H1 (cell line): Measurements from ENCODE around the gene SPTSSA. TPM values are rescaled to one million over a fixed set of nuclear protein-coding genes. Genes with fewer than 3 reads are reported as not detected.

Source experiments
- CTCF ChIA-PET: fragments of 300-600 bp; sonication (Branson Sonifier 250); formaldehyde crosslinking; loops from one replicate; lab custom pipeline; 2021; ENCODE audit not compliant: partially characterized antibody; lab: Charles Lee
- POLR2A ChIA-PET: fragments of 300-600 bp; sonication (Branson Sonifier 250); formaldehyde crosslinking; loops from one replicate; lab custom pipeline; 2021; ENCODE audit warnings: inconsistent platforms; ENCODE audit not compliant: partially characterized antibody; lab: Charles Lee
- DNase-seq, 2 experiments: peaks; one replicate each; pipeline versions ENCODE4 v3.0.0 to v3.0.0-alpha.2; 2010 to 2022; ENCODE audit warnings: low spot score in 2 of 2, low read depth in 1 of 2, mixed read lengths in 1 of 2
- FAIRE-seq: peaks from 2 replicates; lab custom pipeline; 2011; peaks lifted over from hg19 to GRCh38; lab: Jason Lieb, UNC
- H2AFZ ChIP-seq: 2 replicates; pipeline ENCODE4 v1.8.1; 2012; ENCODE audit warnings: low read length, inconsistent platforms
- H2AK5ac ChIP-seq: 2 replicates; pipeline ENCODE4 v1.6.1; 2013; ENCODE audit warnings: low read depth, low read length
- H2BK120ac ChIP-seq: replicated peaks from 2 replicates; pipeline ENCODE3; 2013; ENCODE audit warnings: low read depth, low read length, inconsistent platforms
- H2BK12ac ChIP-seq: 2 replicates; pipeline ENCODE4 v1.6.1; 2013; ENCODE audit warnings: low read depth, low read length
- H2BK15ac ChIP-seq: 2 replicates; pipeline ENCODE4 v1.6.1; 2013; ENCODE audit warnings: low read length
- H2BK20ac ChIP-seq: 2 replicates; pipeline ENCODE4 v1.6.1; 2013; ENCODE audit warnings: low read length
- H2BK5ac ChIP-seq: 2 replicates; pipeline ENCODE4 v1.6.1; 2013; ENCODE audit warnings: low read depth, low read length
- H3K14ac ChIP-seq: 2 replicates; pipeline ENCODE4 v1.6.1; 2013; ENCODE audit warnings: inconsistent platforms; ENCODE audit not compliant: insufficient read length
- H3K18ac ChIP-seq: 2 replicates; pipeline ENCODE4 v1.6.1; 2013; ENCODE audit warnings: low read length; ENCODE audit errors: extremely low read depth
- H3K23ac ChIP-seq: 2 replicates; pipeline ENCODE4 v1.6.1; 2013; ENCODE audit warnings: inconsistent platforms; ENCODE audit not compliant: insufficient read length
- H3K23me2 ChIP-seq: 2 replicates; pipeline ENCODE4 v1.6.1; 2013; ENCODE audit warnings: low read depth, low read length
- H3K27ac ChIP-seq: 2 replicates; pipeline ENCODE4 v1.6.1; 2011; ENCODE audit warnings: low read depth, low read length, inconsistent platforms
- H3K27me3 ChIP-seq, 4 experiments: replicated peaks in 1 of 4; 1 replicate in 1 of 4; 2 replicates in 3 of 4; pipeline versions ENCODE4 v1.6.1 to v1.8.1; 2011 to 2013; ENCODE audit warnings: low read length in 3 of 4, mild to moderate bottlenecking in 3 of 4, inconsistent platforms in 2 of 4, mixed read lengths in 2 of 4, moderate library complexity in 1 of 4; ENCODE audit not compliant: control insufficient read depth in 3 of 4, insufficient read depth in 3 of 4; ENCODE audit errors: extremely low read depth in 1 of 4
- H3K36me3 ChIP-seq, 4 experiments: 2 replicates each; pipeline versions ENCODE4 v1.6.1 to v1.8.1; 2011 to 2013; ENCODE audit warnings: mild to moderate bottlenecking in 4 of 4, low read length in 3 of 4, moderate library complexity in 2 of 4, control low read depth in 1 of 4, inconsistent platforms in 1 of 4; ENCODE audit not compliant: insufficient read depth in 4 of 4, control insufficient read depth in 2 of 4
- H3K4ac ChIP-seq: replicated peaks from 2 replicates; pipeline ENCODE3; 2013; ENCODE audit warnings: low read length, low read depth, mixed read lengths, inconsistent platforms; ENCODE audit not compliant: insufficient read length
- H3K4me1 ChIP-seq, 4 experiments: replicated peaks in 1 of 4; 1 replicate in 1 of 4; 2 replicates in 3 of 4; pipeline versions ENCODE4 v1.6.1 to v1.8.1; 2011 to 2013; ENCODE audit warnings: low read length in 3 of 4, inconsistent platforms in 2 of 4, mixed read lengths in 1 of 4; ENCODE audit not compliant: insufficient read depth in 4 of 4, control insufficient read depth in 3 of 4
- H3K4me2 ChIP-seq, 2 experiments: 2 replicates each; pipeline versions ENCODE4 v1.6.1 to v1.8.1; 2011 to 2013; ENCODE audit warnings: low read depth in 2 of 2, low read length in 2 of 2, control low read depth in 1 of 2, inconsistent platforms in 1 of 2, mild to moderate bottlenecking in 1 of 2; ENCODE audit not compliant: insufficient read depth in 1 of 2
- H3K4me3 ChIP-seq, 4 experiments: fragments of 200-600, 300-600 bp in 1 of 4; sonication (generic), shearing (Covaris generic), sonication (Bioruptor Twin) in 1 of 4; 2 replicates each; pipeline versions ENCODE4 v1.5.1 to v1.8.1; 2011 to 2016; ENCODE audit warnings: low read length in 4 of 4, low read depth in 3 of 4, control low read depth in 2 of 4, inconsistent platforms in 2 of 4, mild to moderate bottlenecking in 2 of 4, mixed read lengths in 1 of 4, moderate library complexity in 1 of 4; ENCODE audit not compliant: insufficient read depth in 2 of 4; ENCODE audit errors: extremely low read depth in 1 of 4
- H3K56ac ChIP-seq: replicated peaks from 2 replicates; pipeline ENCODE3; 2013; ENCODE audit warnings: low read depth, mild to moderate bottlenecking, mixed read lengths, low read length, inconsistent platforms; ENCODE audit not compliant: insufficient read length
- H3K79me1 ChIP-seq: 2 replicates; pipeline ENCODE4 v1.6.1; 2013; ENCODE audit warnings: low read depth, low read length, control low read depth
- H3K79me2 ChIP-seq, 2 experiments: 2 replicates each; pipeline versions ENCODE4 v1.6.1 to v1.8.1; 2012 to 2013; ENCODE audit warnings: low read length in 2 of 2, mild to moderate bottlenecking in 2 of 2, inconsistent platforms in 1 of 2; ENCODE audit not compliant: insufficient read depth in 2 of 2, control insufficient read depth in 1 of 2
- H3K9ac ChIP-seq, 4 experiments: replicated peaks in 1 of 4; 1 replicate in 1 of 4; 2 replicates in 3 of 4; pipeline versions ENCODE4 v1.6.1 to v1.8.1; 2011 to 2013; ENCODE audit warnings: low read depth in 3 of 4, low read length in 3 of 4, control low read depth in 2 of 4, mild to moderate bottlenecking in 2 of 4, moderate library complexity in 2 of 4, inconsistent platforms in 1 of 4; ENCODE audit errors: extremely low read depth in 1 of 4
- H3K9me3 ChIP-seq, 2 experiments: 2 replicates each; pipeline versions ENCODE4 v1.6.1 to v1.8.1; 2012 to 2013; ENCODE audit warnings: mild to moderate bottlenecking in 2 of 2, moderate library complexity in 2 of 2, control low read depth in 1 of 2, inconsistent platforms in 1 of 2, low read depth in 1 of 2, low read length in 1 of 2, mixed read lengths in 1 of 2; ENCODE audit not compliant: insufficient read depth in 2 of 2
- H4K20me1 ChIP-seq, 2 experiments: replicated peaks in 1 of 2; 2 replicates each; pipeline versions ENCODE3 to v1.8.1; 2011 to 2013; ENCODE audit warnings: inconsistent platforms in 2 of 2, low read length in 2 of 2, mild to moderate bottlenecking in 1 of 2; ENCODE audit not compliant: insufficient read depth in 2 of 2, control insufficient read depth in 1 of 2
- H4K5ac ChIP-seq: 2 replicates; pipeline ENCODE4 v1.6.1; 2013; ENCODE audit warnings: low read length, low read depth, mixed read lengths, inconsistent platforms; ENCODE audit not compliant: insufficient read length
- H4K8ac ChIP-seq: 2 replicates; pipeline ENCODE4 v1.8.0; 2013; ENCODE audit warnings: mild to moderate bottlenecking, moderate library complexity, low read length, inconsistent platforms; ENCODE audit not compliant: insufficient read depth; ENCODE audit errors: extremely low read depth
- H4K91ac ChIP-seq: replicated peaks from 2 replicates; pipeline ENCODE3; 2013; ENCODE audit warnings: low read length, mixed read lengths, inconsistent platforms; ENCODE audit not compliant: insufficient read length
- EZH2 ChIP-seq: fragments of 200-600 bp; sonication (generic); IDR thresholded peaks from 2 replicates; pipeline ENCODE4 v1.7.1; 2012; ENCODE audit warnings: low read depth, mild to moderate bottlenecking, moderate library complexity, low read length, inconsistent platforms; ENCODE audit not compliant: severe bottlenecking
- GABPA ChIP-seq: IDR thresholded peaks from 2 replicates; pipeline ENCODE4 v1.6.1; 2011; ENCODE audit warnings: mild to moderate bottlenecking, low read length, moderate library complexity, borderline replicate concordance; ENCODE audit not compliant: insufficient read depth
- SP2 ChIP-seq: IDR thresholded peaks from 2 replicates; pipeline ENCODE4 v1.6.1; 2012; ENCODE audit warnings: mild to moderate bottlenecking, low read length, inconsistent platforms
- whole genome bisulfite sequencing, 2 experiments: shearing (Covaris generic) in 1 of 2; methylation state at CpG; one replicate each; pipeline versions ENCODE4 v1.1.6 to v1.1.7; 2013 to 2015; ENCODE audit warnings: low lambda C conversion rate in 2 of 2, mixed read lengths in 2 of 2, inconsistent platforms in 1 of 2, low coverage in 1 of 2, missing lambda C conversion rate in 1 of 2; ENCODE audit not compliant: insufficient replicate concordance in 2 of 2, insufficient coverage in 1 of 2, insufficient read length in 1 of 2; ENCODE audit errors: extremely low coverage in 1 of 2, missing lambda C conversion rate in 1 of 2; 5-methylcytosine and 5-hydroxymethylcytosine counted together
- polyA plus RNA-seq, 7 experiments: library from polyadenylated mRNA; depleted of rRNA in 3 of 7; stranded (reverse) in 5 of 7; unstranded in 2 of 7; fragments of >200 nt in 5 of 7; fragments of 200-250 nt in 2 of 7; gene quantifications; 1 replicate in 5 of 7; 2 replicates in 1 of 7; 4 replicates in 1 of 7; pipeline versions ENCODE4 v1.2.1 to v1.2.3, GENCODE V29; 2011 to 2013; ENCODE audit warnings: missing spikeins in 2 of 7, mixed read lengths in 2 of 7
- total RNA-seq: library from RNA; stranded (reverse); fragmentation: NEBNext Ultra II Directional; extraction: Animal tissue kit (Norgen Biotek cat#: 25700); gene quantifications from 2 replicates; pipeline ENCODE4 v1.2.1, GENCODE V29; 2021

SPTSSA gene
- total and polyA plus RNA-seq, 2 of the 8 experiments (the other 6 are each of a cell fraction or from before 2014, with no cell fraction given) = 24.9 to 28.5 TPM

DNA sequence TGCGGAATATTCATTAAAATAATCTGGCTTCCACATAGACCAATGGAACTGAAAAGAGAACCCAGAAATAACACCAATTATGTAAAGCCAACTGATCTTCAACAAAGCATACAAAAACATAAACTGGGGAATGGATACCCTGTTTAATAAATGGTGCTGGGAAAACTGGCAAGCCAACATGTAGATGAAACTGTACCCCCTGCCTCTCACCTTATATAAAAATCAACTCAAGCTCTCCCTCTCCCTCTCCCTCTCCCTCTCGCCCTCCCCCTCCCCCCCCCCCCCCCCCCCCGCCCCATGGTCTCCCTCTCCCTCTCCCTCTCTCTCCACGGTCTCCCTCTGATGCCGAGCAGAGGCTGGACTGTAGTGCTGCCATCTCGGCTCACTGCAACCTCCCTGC is 13.1 kb upstream of the SPTSSA start:
- Histone ChIP-seq H4K20me1 (no peaks in the 10 kb centered on the region), H3K56ac (no peak overlapping the region), H3K9me3 (peaks cover 0 to 10% of the 10 kb centered on the region in 2 experiments; a peak in 1 of 4 replicates), H2AFZ (no peak overlapping the region), H2AK5ac (no peak overlapping the region), H2BK120ac (no peak overlapping the region), H3K27me3 (no peaks in the 10 kb centered on the region), H3K4me3 (no peak overlapping the region), H3K4me2 (no peak overlapping the region), H2BK5ac (no peak overlapping the region), H3K23me2 (no peaks in the 10 kb centered on the region), H2BK15ac (no peak overlapping the region), H4K8ac (no peak overlapping the region), H3K18ac (no peak overlapping the region), H2BK12ac (no peak overlapping the region), H3K23ac (no peak overlapping the region), H3K36me3 (no peaks in the 10 kb centered on the region; a peak in 1 of 8 replicates), H3K4ac (no peak overlapping the region), H3K79me2 (no peaks in the 10 kb centered on the region), H3K9ac (no peak overlapping the region), H3K27ac (no peak overlapping the region), H4K91ac (no peak overlapping the region), H3K79me1 (no peaks in the 10 kb centered on the region), H3K14ac (no peak overlapping the region)
- CTCF ChIA-PET = interaction anchor here (0.6 kb wide), 1 partner anchor 96 kb away, joined by 3 read pairs; no protein-coding TSS in a partner anchor
- 77% methylated on average over 1 of the region's 6 CpGs; no CpG with 5 or more reads in 1 of the 2 experiments for WGBS, 2 experiments
- DNase-seq (no peak), FAIRE-seq (no peak)
- TF ChIP-seq SP2 = no peak
- TF ChIP-seq EZH2 = no peak
- TF ChIP-seq GABPA = no peak
- TF ChIP-seq, all 59 proteins: peak for 0
- POLR2A ChIA-PET = no interaction called here
- no peak overlapping the region for H2BK20ac ChIP-seq
- H4K5ac ChIP-seq = no peak overlapping the region
- H3K4me1 ChIP-seq = peaks cover 0 to 3% (median 0%) of the 10 kb centered on the region in 4 experiments; a peak in 1 of 7 replicates
